GM12878 (cell line): ENCODE results near the gene COX19. TPM values are rescaled to one million over a fixed set of nuclear protein-coding genes. Genes with fewer than 3 reads are reported as not detected.

Experiments
- ATAC-seq: fragments of 200-7000 bp; cut with Tn5 transposase; 3 replicates; pipeline ENCODE4 v1.9.1; 2020; ENCODE audit warnings: mild to moderate bottlenecking, moderate library complexity
- BruUV-seq: library from RNA; stranded (reverse); fragments of 400-500 nt; replicated peaks from 2 replicates; lab custom pipeline; 2021; lab: Mats Ljungman, UMichigan
- CTCF ChIA-PET: fragments of 300-600 bp; sonication (Branson Sonifier 250); formaldehyde crosslinking; extraction: SDS; loops from one replicate; lab custom pipeline; 2021; ENCODE audit warnings: inconsistent platforms; lab: Yijun Ruan, JAX
- POLR2A ChIA-PET: fragments of 350-600 bp; formaldehyde crosslinking; extraction: SDS; loops from one replicate; lab custom pipeline; 2021; ENCODE audit warnings: inconsistent platforms; lab: Charles Lee
- RAD21 ChIA-PET: fragments of 300-600 bp; sonication (Branson Sonifier 250); formaldehyde crosslinking; loops from one replicate; lab custom pipeline; 2023; ENCODE audit warnings: antibody characterized with exemption; ENCODE audit not compliant: unreplicated experiment; lab: Charles Lee
- SMC1A ChIA-PET: fragments of 300-600 bp; sonication (Branson Sonifier 250); formaldehyde crosslinking; loops from one replicate; lab custom pipeline; 2023; ENCODE audit not compliant: unreplicated experiment, uncharacterized antibody; lab: Charles Lee
- DNase-seq: peaks from one replicate; pipeline ENCODE4 v3.0.0-alpha.2; 2011; ENCODE audit warnings: low read depth, low spot score
- FAIRE-seq: peaks from 3 replicates; lab custom pipeline; 2011; peaks lifted over from hg19 to GRCh38; lab: Jason Lieb, UNC
- H2AFZ ChIP-seq: 2 replicates; pipeline ENCODE4 v1.6.0; 2011; ENCODE audit warnings: low read depth, low read length, control low read depth; ENCODE audit not compliant: control insufficient read depth
- H3K27ac ChIP-seq: 2 replicates; pipeline ENCODE4 v1.5.1; 2011; ENCODE audit warnings: control low read depth; ENCODE audit not compliant: control insufficient read depth, insufficient read depth
- H3K27me3 ChIP-seq, 2 experiments: replicated peaks in 1 of 2; 2 replicates each; pipeline versions ENCODE4 v1.6.0 to v1.6.1; 2011; ENCODE audit warnings: low read length in 1 of 2; ENCODE audit not compliant: control insufficient read depth in 2 of 2, insufficient read depth in 2 of 2
- H3K36me3 ChIP-seq, 2 experiments: 2 replicates each; pipeline ENCODE4 v1.5.1; 2011; ENCODE audit warnings: low read length in 1 of 2; ENCODE audit not compliant: control insufficient read depth in 2 of 2, insufficient read depth in 2 of 2
- H3K4me1 ChIP-seq: 2 replicates; pipeline ENCODE4 v1.6.1; 2011; ENCODE audit warnings: mild to moderate bottlenecking, low read length, moderate library complexity, mixed read lengths; ENCODE audit not compliant: control insufficient read depth, insufficient read depth
- H3K4me2 ChIP-seq: 2 replicates; pipeline ENCODE4 v1.6.0; 2011; ENCODE audit warnings: control low read depth; ENCODE audit not compliant: control insufficient read depth, insufficient read depth
- H3K4me3 ChIP-seq: fragments of 200-600 bp; sonication (generic); 2 replicates; pipeline ENCODE4 v1.5.1; 2016
- H3K79me2 ChIP-seq: 2 replicates; pipeline ENCODE4 v1.6.0; 2011; ENCODE audit warnings: low read length; ENCODE audit not compliant: control insufficient read depth, insufficient read depth
- H3K9ac ChIP-seq: 2 replicates; pipeline ENCODE4 v1.8.0; 2011; ENCODE audit warnings: low read length, control low read depth, mixed read lengths; ENCODE audit not compliant: control insufficient read depth, insufficient read depth
- H3K9me3 ChIP-seq: replicated peaks from 3 replicates; pipeline ENCODE4 v1.5.1; 2011; ENCODE audit warnings: mild to moderate bottlenecking, low read length; ENCODE audit not compliant: control insufficient read depth, insufficient read depth
- H4K20me1 ChIP-seq: 2 replicates; pipeline ENCODE4 v1.6.0; 2011; ENCODE audit not compliant: control insufficient read depth, insufficient read depth
- EGR1 ChIP-seq, 2 experiments: IDR thresholded peaks; 1 replicate in 1 of 2; 2 replicates in 1 of 2; pipeline ENCODE4 v1.6.1; 2011 to 2012; ENCODE audit warnings: low read depth in 2 of 2, low read length in 2 of 2, borderline replicate concordance in 1 of 2, mild to moderate bottlenecking in 1 of 2, moderate library complexity in 1 of 2
- MLLT1 ChIP-seq: fragments of 450-650 bp; IDR thresholded peaks from 2 replicates; pipeline ENCODE4 v1.6.1; 2016; ENCODE audit warnings: mild to moderate bottlenecking
- SUZ12 ChIP-seq: fragments of 200-600 bp; sonication (generic); IDR thresholded peaks from one replicate; pipeline ENCODE4 v1.6.1; 2018; ENCODE audit warnings: antibody characterized with exemption, mild to moderate bottlenecking; ENCODE audit not compliant: unreplicated experiment
- ZSCAN29 ChIP-seq: fragments of 450-650 bp; IDR thresholded peaks from 2 replicates; pipeline ENCODE4 v1.6.1; 2017; ENCODE audit warnings: mild to moderate bottlenecking, moderate library complexity
- WGBS: methylation state at CpG from one replicate; pipeline ENCODE4 v1.1.6; 2016; ENCODE audit warnings: low lambda C conversion rate; ENCODE audit not compliant: insufficient replicate concordance, insufficient coverage; ENCODE audit errors: missing lambda C conversion rate; 5-methylcytosine and 5-hydroxymethylcytosine counted together
- in situ Hi-C: fragments of 300-500 bp; cut with MboI; formaldehyde crosslinking; loops from 9 replicates; pipeline ENCODE4 v1.14.3; 2018; ENCODE audit warnings: mixed read lengths
- intact Hi-C: fragments of 100-400 bp; cut with micrococcal nuclease; formaldehyde crosslinking; loops from one replicate; pipeline ENCODE4 v1.14.2; 2022; ENCODE audit not compliant: unreplicated experiment
- polyA plus RNA-seq, 11 experiments: library from polyadenylated mRNA; depleted of rRNA in 4 of 11; unstranded in 6 of 11; stranded (reverse) in 5 of 11; fragments of >200 nt; fragmentation: Nextera tagmentation in 4 of 11; fragmentation: Illumina TruSeq in 1 of 11; extraction: Ambion mirVana in 4 of 11; extraction: Trizol in 1 of 11; gene quantifications; 1 replicate in 1 of 11; 2 replicates in 10 of 11; pipeline versions ENCODE4 v1.2.1 to v1.2.3, GENCODE V29; 2011 to 2016; ENCODE audit warnings: inconsistent platforms in 2 of 11, missing spikeins in 2 of 11, low read depth in 1 of 11
- total RNA-seq, 4 experiments: library from RNA; depleted of rRNA in 3 of 4; stranded (reverse); fragments of >200 nt in 3 of 4; fragmentation: Illumina TruSeq in 1 of 4; extraction: Trizol in 1 of 4; gene quantifications; 2 replicates each; pipeline versions ENCODE4 v1.2.1 to v1.2.3, GENCODE V29; 2013 to 2021

COX19 gene
- total and polyA plus RNA-seq, 10 of the 15 experiments (the other 5 are each of a cell fraction or from before 2014, with no cell fraction given), result 3.7 to 17.9 (median 10.8) TPM

- SMC1A ChIA-PET, result interaction anchor here (0.6 to 5.3 kb wide), 4 partner anchors 19 to 47 kb away, joined by 3 to 25 read pairs (median 8); partner anchors contain the start of gene COX19
- CTCF ChIA-PET, result interaction anchor here (0.8 to 2.1 kb wide), 5 partner anchors 9 to 136 kb away, joined by 3 to 13 read pairs (median 5); no protein-coding TSS in a partner anchor
- Histone ChIP-seq H4K20me1 (no peaks in the 10 kb centered on the region), H3K9me3 (no peaks in the 10 kb centered on the region; the same call in 2 of the 3 replicates), H3K27me3 (no peaks in the 10 kb centered on the region), H3K4me2 (no peak overlapping the region), H3K79me2 (peaks cover 2% of the 10 kb centered on the region; the same call in 1 of the 2 replicates), H3K36me3 (peaks cover 0 to 3% of the 10 kb centered on the region in 2 experiments; a peak in 3 of 4 replicates), H2AFZ (no peak overlapping the region), H3K9ac (no peak overlapping the region), H3K4me1 (peaks cover 43% of the 10 kb centered on the region), H3K4me3 (no peak overlapping the region), H3K27ac (peak overlapping the region; percentile 51)
- TF ChIP-seq MLLT1 (peak; percentile 39; the same call in 1 of the 2 replicates), ZSCAN29 (no peak), SUZ12 (no peak), EGR1 (IDR thresholded peaks at IDR 0.05; ENCODE audit: borderline replicate concordance in 1 of 2, low read depth in 2 of 2, low read length in 2 of 2) (no peak)
- no peak for FAIRE-seq
- BruUV-seq, result no TSS peak
- POLR2A ChIA-PET, result interaction anchor here (0.6 to 2.2 kb wide), 6 partner anchors 10 to 117 kb away, joined by 4 to 17 read pairs (median 8); no protein-coding TSS in a partner anchor
- RAD21 ChIA-PET, result interaction anchor here (1.1 to 3.2 kb wide), 4 partner anchors 20 to 60 kb away, joined by 3 to 35 read pairs (median 5); partner anchors contain the start of gene ADAP1
- in situ Hi-C loops (no loop called here), intact Hi-C loops (no loop called here)
- 68% methylated on average over 14 of the region's 14 CpGs for WGBS
- DNase-seq, result no peak
- ATAC-seq, result no peak
Measured at GRCh38 chr7:929311-929711, 46.0 kb downstream of the COX19 start.
